ENCODE measurements around the gene NRXN3. TPM values are rescaled to one million over a fixed set of nuclear protein-coding genes. Genes with fewer than 3 reads are reported as not detected.

Gene NRXN3
- total RNA-seq, 4 donors from 2014 or later = 4.1 to 11.9 (median 5.8) TPM

DNA sequence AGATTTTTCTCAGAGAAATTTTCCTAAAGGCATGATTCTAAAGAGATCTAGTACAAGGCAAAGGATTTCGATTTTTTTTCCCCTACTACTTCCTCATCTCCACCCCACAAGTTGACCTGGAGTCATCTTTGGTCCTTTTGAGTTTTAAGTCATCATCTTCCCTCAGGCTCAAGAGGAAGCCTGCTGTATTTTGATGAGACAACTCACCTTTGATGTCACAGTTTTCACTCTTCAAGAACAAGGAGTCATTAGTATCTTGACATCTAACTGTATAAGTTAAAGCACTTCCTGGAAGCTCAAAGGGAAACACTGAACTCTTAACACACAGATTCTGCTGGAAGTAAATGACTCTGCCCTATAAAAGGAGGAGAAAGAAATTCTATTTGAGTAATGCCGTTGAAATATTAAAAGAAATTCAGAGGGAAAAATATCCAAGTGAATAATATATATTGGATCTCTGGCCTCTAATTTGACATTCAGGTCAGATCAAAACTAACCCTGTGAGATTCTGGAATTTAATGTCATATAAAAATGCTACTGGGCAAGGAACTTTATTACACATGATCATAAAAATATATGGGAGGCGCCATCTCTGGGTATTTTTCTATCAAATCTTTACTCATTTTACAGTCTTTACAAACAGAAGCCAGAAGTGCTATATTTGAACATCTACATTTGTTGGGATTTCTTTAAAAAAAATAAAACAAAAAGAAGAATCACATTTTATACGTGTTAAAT lies 435.0 kb downstream of the NRXN3 start:
- no peak for DNase-seq
- no peaks in the 10 kb centered on the region for H3K27me3 ChIP-seq
- 26 to 31% methylated on average over 4 of the region's 4 CpGs for WGBS, 2 donors (ENCODE audit: low coverage in 1 of 2)
- in situ Hi-C loops (cut with MboI; ENCODE audit: low pct_ligation_motif_present in 1 of 4, low pct_unique_long_range_greater_than_20kb in 1 of 4, low sequenced_read_pairs in 3 of 4) (no loop called here), intact Hi-C loops (cut with DNase I; ENCODE audit: low total_unique reads) (no loop called here)
- H3K4me1 ChIP-seq = peaks cover 0 to 23% (median 10%) of the 10 kb centered on the region in 4 donors
- peak overlapping the region in 2 of 4 donors; percentile 7 to 31 for H3K27ac ChIP-seq
- no peak overlapping the region for H3K4me3 ChIP-seq
- no peak for TF ChIP-seq EP300 (IDR thresholded peaks at IDR 0.05; ENCODE audit: low read depth)
- no peak for TF ChIP-seq POLR2A (IDR thresholded peaks at IDR 0.05)
- no peak for TF ChIP-seq POLR2AphosphoS5 (IDR thresholded peaks at IDR 0.05)
- TF ChIP-seq, protein P1, sequence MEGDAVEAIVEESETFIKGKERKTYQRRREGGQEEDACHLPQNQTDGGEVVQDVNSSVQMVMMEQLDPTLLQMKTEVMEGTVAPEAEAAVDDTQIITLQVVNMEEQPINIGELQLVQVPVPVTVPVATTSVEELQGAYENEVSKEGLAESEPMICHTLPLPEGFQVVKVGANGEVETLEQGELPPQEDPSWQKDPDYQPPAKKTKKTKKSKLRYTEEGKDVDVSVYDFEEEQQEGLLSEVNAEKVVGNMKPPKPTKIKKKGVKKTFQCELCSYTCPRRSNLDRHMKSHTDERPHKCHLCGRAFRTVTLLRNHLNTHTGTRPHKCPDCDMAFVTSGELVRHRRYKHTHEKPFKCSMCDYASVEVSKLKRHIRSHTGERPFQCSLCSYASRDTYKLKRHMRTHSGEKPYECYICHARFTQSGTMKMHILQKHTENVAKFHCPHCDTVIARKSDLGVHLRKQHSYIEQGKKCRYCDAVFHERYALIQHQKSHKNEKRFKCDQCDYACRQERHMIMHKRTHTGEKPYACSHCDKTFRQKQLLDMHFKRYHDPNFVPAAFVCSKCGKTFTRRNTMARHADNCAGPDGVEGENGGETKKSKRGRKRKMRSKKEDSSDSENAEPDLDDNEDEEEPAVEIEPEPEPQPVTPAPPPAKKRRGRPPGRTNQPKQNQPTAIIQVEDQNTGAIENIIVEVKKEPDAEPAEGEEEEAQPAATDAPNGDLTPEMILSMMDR (IDR thresholded peaks at IDR 0.05) = no peak
- no peaks in the 10 kb centered on the region for H3K36me3 ChIP-seq
- no peaks in the 10 kb centered on the region for H3K9me3 ChIP-seq

DNA sequence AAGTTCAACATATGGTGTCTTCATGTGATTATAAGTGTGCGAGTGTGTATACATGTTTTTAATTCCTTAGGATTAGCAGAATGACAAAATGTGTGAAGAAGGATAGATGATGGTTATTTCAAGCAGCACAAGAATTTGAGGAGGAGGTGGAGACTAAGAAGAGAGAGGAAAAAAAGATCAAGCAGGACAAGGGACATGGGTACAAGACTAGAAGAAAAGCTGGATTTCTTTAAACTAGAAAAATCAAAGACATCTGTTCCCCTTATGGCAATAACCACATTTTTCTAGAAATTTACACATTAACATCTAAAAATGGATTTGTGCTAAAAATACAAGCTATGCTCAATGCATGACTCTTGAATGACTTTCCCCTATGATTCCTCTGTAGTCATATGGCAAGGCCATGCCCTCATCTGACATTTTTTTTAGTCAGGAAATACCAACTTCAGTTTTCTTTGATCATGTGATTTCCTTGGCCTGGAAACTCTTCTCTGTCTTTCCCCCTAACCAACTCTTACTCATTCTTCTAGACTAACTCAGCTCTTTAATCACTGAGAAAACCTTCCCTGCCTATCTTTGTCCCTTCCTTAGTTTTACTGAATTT lies 435.8 kb downstream of the NRXN3 start:
- no peaks in the 10 kb centered on the region for H3K36me3 ChIP-seq
- 27 to 48% methylated on average over 1 of the region's 1 CpG for WGBS, 2 donors (ENCODE audit: low coverage in 1 of 2)
- intact Hi-C loops (cut with DNase I; ENCODE audit: low total_unique reads) (no loop called here), in situ Hi-C loops (cut with MboI; ENCODE audit: low pct_ligation_motif_present in 1 of 4, low pct_unique_long_range_greater_than_20kb in 1 of 4, low sequenced_read_pairs in 3 of 4) (no loop called here)
- H3K4me1 ChIP-seq = peaks cover 0 to 23% (median 10%) of the 10 kb centered on the region in 4 donors
- no peak overlapping the region for H3K4me3 ChIP-seq
- H3K9me3 ChIP-seq = no peaks in the 10 kb centered on the region
- TF ChIP-seq POLR2AphosphoS5 (IDR thresholded peaks at IDR 0.05) (no peak), EP300 (IDR thresholded peaks at IDR 0.05; ENCODE audit: low read depth) (no peak), POLR2A (IDR thresholded peaks at IDR 0.05) (no peak)
- TF ChIP-seq, protein P1 (IDR thresholded peaks at IDR 0.05) = no peak
- no peak overlapping the region for H3K27ac ChIP-seq
- no peak for DNase-seq
- H3K27me3 ChIP-seq = no peaks in the 10 kb centered on the region

DNA sequence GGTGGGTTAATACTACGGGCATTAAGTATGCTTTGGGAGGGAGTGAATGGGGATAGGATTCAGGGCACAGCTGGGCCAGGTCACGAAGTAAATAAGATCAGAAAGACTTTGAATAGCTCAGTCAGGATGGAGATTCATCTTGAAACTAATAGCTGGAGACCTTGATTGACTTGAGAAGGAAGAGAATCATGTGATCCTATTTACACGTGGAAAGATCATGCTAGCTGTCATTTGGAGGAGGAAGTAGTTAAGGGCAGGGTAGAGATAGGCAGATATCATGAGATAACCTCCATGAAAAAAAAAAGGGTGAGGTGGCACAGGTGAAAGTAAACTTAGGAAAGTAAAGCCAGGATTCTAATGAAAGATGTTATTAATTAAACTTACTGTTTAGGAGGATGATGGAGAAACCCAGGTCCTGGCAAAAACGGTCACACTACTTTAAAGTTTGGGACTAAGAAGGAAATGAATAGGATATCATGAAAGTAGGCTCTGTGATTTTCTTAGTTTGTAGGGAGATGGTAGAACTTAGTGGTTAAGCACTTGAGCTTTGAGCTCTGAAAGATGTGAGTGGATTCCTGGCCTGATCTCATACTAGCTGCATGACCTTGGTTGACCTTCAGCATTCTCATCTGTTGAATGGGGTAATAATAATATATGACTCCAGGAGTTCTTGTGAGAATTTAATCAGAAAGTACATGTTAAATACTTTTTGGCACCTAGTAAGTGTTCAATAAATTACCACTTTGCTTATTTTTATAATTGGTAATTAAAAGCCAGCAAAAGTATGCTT lies 439.0 kb downstream of the NRXN3 start:
- 51 to 55% methylated on average over 4 of the region's 4 CpGs for WGBS, 2 donors (ENCODE audit: low coverage in 1 of 2)
- H3K4me1 ChIP-seq = peaks cover 0 to 23% (median 10%) of the 10 kb centered on the region in 4 donors
- H3K27ac ChIP-seq = no peak overlapping the region
- intact Hi-C loops (cut with DNase I; ENCODE audit: low total_unique reads) = no loop called here
- no peak for DNase-seq
- no peaks in the 10 kb centered on the region for H3K9me3 ChIP-seq
- no peaks in the 10 kb centered on the region for H3K27me3 ChIP-seq
- TF ChIP-seq, protein P1 (IDR thresholded peaks at IDR 0.05) = no peak
- TF ChIP-seq POLR2AphosphoS5 (IDR thresholded peaks at IDR 0.05) (no peak), POLR2A (IDR thresholded peaks at IDR 0.05) (no peak), EP300 (IDR thresholded peaks at IDR 0.05; ENCODE audit: low read depth) (no peak)
- H3K36me3 ChIP-seq = no peaks in the 10 kb centered on the region
- in situ Hi-C loops (cut with MboI; ENCODE audit: low pct_ligation_motif_present in 1 of 4, low pct_unique_long_range_greater_than_20kb in 1 of 4, low sequenced_read_pairs in 3 of 4) = no loop called here
- no peak overlapping the region for H3K4me3 ChIP-seq

DNA sequence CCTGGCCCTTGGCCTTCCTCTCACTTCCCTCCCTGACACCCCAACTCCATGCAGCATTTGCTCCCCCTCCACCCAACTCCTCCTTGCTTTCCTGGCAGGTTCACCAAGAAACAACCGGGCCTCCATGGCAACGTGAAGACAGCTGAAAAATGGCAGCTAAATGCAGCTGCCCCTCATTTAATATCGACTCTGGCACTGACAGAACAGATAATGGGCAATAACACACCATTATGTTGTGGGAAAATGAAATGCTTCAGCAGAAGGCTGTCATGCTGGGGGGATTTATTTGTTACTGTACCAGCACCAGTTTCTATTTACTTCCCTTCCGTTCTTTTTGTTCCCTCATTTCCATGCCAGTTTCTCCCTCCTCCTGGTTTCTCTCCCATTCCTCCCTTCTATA lies 440.8 kb downstream of the NRXN3 start:
- Histone ChIP-seq H3K27me3 (no peaks in the 10 kb centered on the region), H3K4me1 (peaks cover 0 to 7% (median under 1%) of the 10 kb centered on the region in 4 donors), H3K36me3 (no peaks in the 10 kb centered on the region), H3K9me3 (no peaks in the 10 kb centered on the region), H3K27ac (no peak overlapping the region), H3K4me3 (no peak overlapping the region)
- 74 to 86% methylated on average over 1 to 4 of the region's 4 CpGs for WGBS, 2 donors (ENCODE audit: low coverage in 1 of 2)
- in situ Hi-C loops (cut with MboI; ENCODE audit: low pct_ligation_motif_present in 1 of 4, low pct_unique_long_range_greater_than_20kb in 1 of 4, low sequenced_read_pairs in 3 of 4) (no loop called here), intact Hi-C loops (cut with DNase I; ENCODE audit: low total_unique reads) (no loop called here)
- no peak for TF ChIP-seq POLR2AphosphoS5 (IDR thresholded peaks at IDR 0.05)
- TF ChIP-seq, protein P1 (IDR thresholded peaks at IDR 0.05) = no peak
- no peak for TF ChIP-seq EP300 (IDR thresholded peaks at IDR 0.05; ENCODE audit: low read depth)
- TF ChIP-seq POLR2A (IDR thresholded peaks at IDR 0.05) = no peak
- no peak for DNase-seq
